ENCODE measurements around the gene COLEC12.
"Not testable (repeated sequence)": the region's sequence is repeated elsewhere in the genome, so short reads cannot be mapped to it uniquely, and the experiment has no call there.

- TF ChIP-seq CTCF (IDR thresholded peaks at IDR 0.05); SIN3A (IDR thresholded peaks at IDR 0.05; ENCODE audit: borderline replicate concordance, insufficient read depth, low read depth, low read length); REST (IDR thresholded peaks at IDR 0.05; ENCODE audit: insufficient read depth in 1 of 2, low read depth in 2 of 2, low read length in 1 of 2); TCF7L2 (IDR thresholded peaks at IDR 0.05; ENCODE audit: low read depth, low read length): not testable (repeated sequence)
These were observed 210.5 kb downstream of the COLEC12 start for GRCh38 chr18:289970-290369.

Data from Panc1 (cell line).